Panc1 (cell line): ENCODE measurements around the gene MSMB.

Source experiments
- CTCF ChIP-seq: fragments of 450-650 bp; IDR thresholded peaks from 2 replicates; pipeline ENCODE4 v1.5.1; 2017; ENCODE audit warnings: mild to moderate bottlenecking
- POLR2AphosphoS5 ChIP-seq: IDR thresholded peaks from 2 replicates; pipeline ENCODE4 v1.6.1; 2012; ENCODE audit warnings: mild to moderate bottlenecking, low read depth, low read length, moderate library complexity

- TF ChIP-seq POLR2AphosphoS5 = no peak
- TF ChIP-seq CTCF = no peak
Observed at GRCh38 chr10:46057038-46057437, 11.0 kb upstream of the MSMB start.
